ENCODE results near the gene TIPARP.

The TIPARP gene

DNA sequence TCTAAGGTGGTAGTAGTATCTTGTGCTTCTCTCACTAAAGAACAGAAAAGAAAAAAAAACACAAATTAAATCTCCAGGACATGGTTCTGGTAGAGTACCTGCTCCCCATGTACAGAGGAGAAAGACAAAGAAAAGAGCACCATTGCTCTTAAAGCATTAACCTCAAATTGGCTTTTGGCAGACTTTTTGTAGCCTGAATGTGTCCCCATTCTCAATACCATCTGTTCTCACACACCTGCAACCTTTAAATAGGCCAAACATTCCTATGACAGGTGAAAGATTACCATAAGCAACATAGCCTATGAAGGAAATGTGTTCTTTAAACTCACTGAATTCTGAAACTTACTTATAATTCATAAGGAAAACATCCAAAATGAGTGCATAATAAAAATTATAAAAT is 68.0 kb downstream of the TIPARP start:
- H3K4me2 ChIP-seq (ENCODE audit: low read depth, low read length) = peak overlapping the region; percentile 12; the same call in 1 of the 2 replicates
- no peaks in the 10 kb centered on the region for H3K36me3 ChIP-seq (replicated peaks; ENCODE audit: insufficient read depth, low read length)
- H3K79me2 ChIP-seq (ENCODE audit: low read length) = no peaks in the 10 kb centered on the region
- peak overlapping the region; percentile 48; the same call in 1 of the 2 replicates for H3K27ac ChIP-seq (ENCODE audit: low read length)
- H4K20me1 ChIP-seq (ENCODE audit: insufficient read depth, low read length) = no peaks in the 10 kb centered on the region
- no peak for TF ChIP-seq EZH2phosphoT487 (IDR thresholded peaks at IDR 0.05; ENCODE audit: low read length)
- no peak for TF ChIP-seq EZH2 (optimal IDR thresholded peaks at IDR 0.05; ENCODE audit: low read depth, low read length)
- TF ChIP-seq, protein P1, sequence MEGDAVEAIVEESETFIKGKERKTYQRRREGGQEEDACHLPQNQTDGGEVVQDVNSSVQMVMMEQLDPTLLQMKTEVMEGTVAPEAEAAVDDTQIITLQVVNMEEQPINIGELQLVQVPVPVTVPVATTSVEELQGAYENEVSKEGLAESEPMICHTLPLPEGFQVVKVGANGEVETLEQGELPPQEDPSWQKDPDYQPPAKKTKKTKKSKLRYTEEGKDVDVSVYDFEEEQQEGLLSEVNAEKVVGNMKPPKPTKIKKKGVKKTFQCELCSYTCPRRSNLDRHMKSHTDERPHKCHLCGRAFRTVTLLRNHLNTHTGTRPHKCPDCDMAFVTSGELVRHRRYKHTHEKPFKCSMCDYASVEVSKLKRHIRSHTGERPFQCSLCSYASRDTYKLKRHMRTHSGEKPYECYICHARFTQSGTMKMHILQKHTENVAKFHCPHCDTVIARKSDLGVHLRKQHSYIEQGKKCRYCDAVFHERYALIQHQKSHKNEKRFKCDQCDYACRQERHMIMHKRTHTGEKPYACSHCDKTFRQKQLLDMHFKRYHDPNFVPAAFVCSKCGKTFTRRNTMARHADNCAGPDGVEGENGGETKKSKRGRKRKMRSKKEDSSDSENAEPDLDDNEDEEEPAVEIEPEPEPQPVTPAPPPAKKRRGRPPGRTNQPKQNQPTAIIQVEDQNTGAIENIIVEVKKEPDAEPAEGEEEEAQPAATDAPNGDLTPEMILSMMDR (IDR thresholded peaks at IDR 0.05; ENCODE audit: low read length) = no peak
- H2AFZ ChIP-seq (ENCODE audit: low read length) = no peak overlapping the region
- no peaks in the 10 kb centered on the region for H3K27me3 ChIP-seq (replicated peaks; ENCODE audit: insufficient read depth, low read length)
- DNase-seq = peak; percentile 64
- H3K9ac ChIP-seq (ENCODE audit: low read length) = no peak overlapping the region
- H3K9me3 ChIP-seq (replicated peaks; ENCODE audit: insufficient read depth, low read length) = no peaks in the 10 kb centered on the region
- H3K4me1 ChIP-seq (ENCODE audit: low read length) = peaks cover 17% of the 10 kb centered on the region
- H3K4me3 ChIP-seq (ENCODE audit: low read length) = no peak overlapping the region
- H3K9me2 ChIP-seq (replicated peaks; ENCODE audit: insufficient read depth, low read length) = no peaks in the 10 kb centered on the region
- peaks cover 9% of the 10 kb centered on the region; the same call in 1 of the 2 replicates for H3F3A ChIP-seq (ENCODE audit: insufficient read depth, low read length)

DNA sequence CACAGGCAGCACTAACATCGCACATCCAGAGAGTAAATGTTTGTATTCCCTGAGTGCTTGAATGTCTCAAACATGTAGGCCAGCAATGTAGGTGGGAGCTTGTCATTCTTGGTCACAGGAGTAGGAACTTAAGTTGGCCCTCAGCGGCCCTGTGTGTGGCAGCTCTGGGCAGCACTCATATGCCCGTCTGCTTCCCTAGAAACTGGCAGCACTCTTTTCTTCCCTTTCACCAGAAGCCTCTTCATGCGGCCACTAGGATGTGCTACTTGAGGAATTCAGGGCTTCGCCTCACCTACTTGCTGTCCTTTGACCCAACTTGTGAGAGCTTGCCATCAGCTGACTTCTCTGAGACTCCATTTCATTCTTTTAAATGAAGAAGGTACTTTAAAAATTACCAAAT is 69.5 kb downstream of the TIPARP start:
- H3K4me2 ChIP-seq (ENCODE audit: low read depth, low read length) = no peak overlapping the region
- no peaks in the 10 kb centered on the region for H3K27me3 ChIP-seq (replicated peaks; ENCODE audit: insufficient read depth, low read length)
- H3K27ac ChIP-seq (ENCODE audit: low read length) = no peak overlapping the region
- H3F3A ChIP-seq (ENCODE audit: insufficient read depth, low read length) = peaks cover 9% of the 10 kb centered on the region; the same call in 1 of the 2 replicates
- H4K20me1 ChIP-seq (ENCODE audit: insufficient read depth, low read length) = no peaks in the 10 kb centered on the region
- no peaks in the 10 kb centered on the region for H3K79me2 ChIP-seq (ENCODE audit: low read length)
- H3K4me3 ChIP-seq (ENCODE audit: low read length) = no peak overlapping the region
- H3K9me3 ChIP-seq (replicated peaks; ENCODE audit: insufficient read depth, low read length) = no peaks in the 10 kb centered on the region
- TF ChIP-seq EZH2 (optimal IDR thresholded peaks at IDR 0.05; ENCODE audit: low read depth, low read length) (no peak), EZH2phosphoT487 (IDR thresholded peaks at IDR 0.05; ENCODE audit: low read length) (no peak)
- TF ChIP-seq, protein P1 (IDR thresholded peaks at IDR 0.05; ENCODE audit: low read length) = no peak
- H3K9me2 ChIP-seq (replicated peaks; ENCODE audit: insufficient read depth, low read length) = no peaks in the 10 kb centered on the region
- H2AFZ ChIP-seq (ENCODE audit: low read length) = no peak overlapping the region
- no peak for DNase-seq
- H3K36me3 ChIP-seq (replicated peaks; ENCODE audit: insufficient read depth, low read length) = no peaks in the 10 kb centered on the region
- no peak overlapping the region for H3K9ac ChIP-seq (ENCODE audit: low read length)
- H3K4me1 ChIP-seq (ENCODE audit: low read length) = peaks cover 17% of the 10 kb centered on the region

DNA sequence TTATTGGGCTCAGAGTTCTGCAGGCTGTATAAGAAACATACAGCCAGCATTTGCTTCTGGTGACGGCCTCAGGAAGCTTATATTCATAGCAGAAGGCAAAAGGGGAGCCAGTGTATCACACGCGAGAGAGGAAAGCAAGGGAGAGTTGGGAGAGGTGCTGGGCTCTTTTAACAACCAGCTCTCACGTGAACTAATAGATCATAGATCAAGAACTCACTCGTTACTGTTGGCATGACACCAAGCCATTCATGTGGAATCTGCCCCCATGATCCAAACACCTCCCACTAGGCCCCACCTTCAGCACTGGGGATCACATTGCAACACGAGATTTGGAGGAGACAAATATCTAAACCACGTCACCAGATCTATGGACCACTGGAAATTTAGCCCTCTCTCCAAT is 70.2 kb downstream of the TIPARP start:
- no peaks in the 10 kb centered on the region for H3K36me3 ChIP-seq (replicated peaks; ENCODE audit: insufficient read depth, low read length)
- peaks cover 17% of the 10 kb centered on the region for H3K4me1 ChIP-seq (ENCODE audit: low read length)
- no peaks in the 10 kb centered on the region for H4K20me1 ChIP-seq (ENCODE audit: insufficient read depth, low read length)
- no peaks in the 10 kb centered on the region for H3K9me3 ChIP-seq (replicated peaks; ENCODE audit: insufficient read depth, low read length)
- no peak overlapping the region for H3K4me2 ChIP-seq (ENCODE audit: low read depth, low read length)
- H3K9me2 ChIP-seq (replicated peaks; ENCODE audit: insufficient read depth, low read length) = no peaks in the 10 kb centered on the region
- H3K27ac ChIP-seq (ENCODE audit: low read length) = no peak overlapping the region
- no peak overlapping the region for H2AFZ ChIP-seq (ENCODE audit: low read length)
- H3K9ac ChIP-seq (ENCODE audit: low read length) = no peak overlapping the region
- H3K27me3 ChIP-seq (replicated peaks; ENCODE audit: insufficient read depth, low read length) = no peaks in the 10 kb centered on the region
- H3K4me3 ChIP-seq (ENCODE audit: low read length) = no peak overlapping the region
- TF ChIP-seq, protein P1 (IDR thresholded peaks at IDR 0.05; ENCODE audit: low read length) = no peak
- TF ChIP-seq EZH2phosphoT487 (IDR thresholded peaks at IDR 0.05; ENCODE audit: low read length) (no peak), EZH2 (optimal IDR thresholded peaks at IDR 0.05; ENCODE audit: low read depth, low read length) (no peak)
- no peaks in the 10 kb centered on the region for H3K79me2 ChIP-seq (ENCODE audit: low read length)
- peaks cover 9% of the 10 kb centered on the region; the same call in 1 of the 2 replicates for H3F3A ChIP-seq (ENCODE audit: insufficient read depth, low read length)
- DNase-seq = no peak

Data from MM.1S (cell line).